B cell (primary cell): ENCODE measurements around the gene CHODL. TPM values are rescaled to one million over a fixed set of nuclear protein-coding genes. Genes with fewer than 3 reads are reported as not detected.

ENCODE experiments used
- ATAC-seq: fragments of 200-7000 bp; cut with Tn5 transposase; one replicate; pipeline ENCODE4 v1.10.0; 2021; ENCODE audit warnings: low read depth, mild to moderate bottlenecking, moderate number of reproducible peaks, moderate library complexity
- CTCF ChIA-PET: fragments of 350-600 bp; sonication (Branson Sonifier 250); formaldehyde crosslinking; loops from one replicate; lab custom pipeline; 2021; ENCODE audit warnings: antibody characterized with exemption, inconsistent platforms; lab: Charles Lee
- POLR2A ChIA-PET: fragments of 350-600 bp; sonication (Branson Sonifier 250); formaldehyde crosslinking; loops from one replicate; lab custom pipeline; 2021; ENCODE audit warnings: antibody characterized with exemption; lab: Charles Lee
- DNase-seq: peaks from one replicate; pipeline ENCODE4 v3.0.0; 2013
- H2AFZ ChIP-seq: 2 replicates; pipeline ENCODE4 v1.6.1; 2012; ENCODE audit warnings: mild to moderate bottlenecking, low read depth, low read length; ENCODE audit not compliant: insufficient read depth, poor library complexity, severe bottlenecking
- H3K27ac ChIP-seq, 2 donors: 1 replicate in 1 of 2; 2 replicates in 1 of 2; pipeline ENCODE4 v1.5.1; 2012 to 2013; ENCODE audit warnings: low read length in 2 of 2, mild to moderate bottlenecking in 2 of 2, moderate library complexity in 1 of 2
- H3K27me3 ChIP-seq, 4 experiments: fragments of 200-600 bp in 1 of 4; sonication (generic) in 1 of 4; replicated peaks in 1 of 4; 1 replicate in 2 of 4; 2 replicates in 2 of 4; pipeline versions ENCODE4 v1.6.1 to v1.7.0; 2013 to 2016; ENCODE audit warnings: low read length in 3 of 4, mild to moderate bottlenecking in 2 of 4, mixed read lengths in 1 of 4, moderate library complexity in 1 of 4; ENCODE audit not compliant: insufficient read depth in 4 of 4, control insufficient read depth in 3 of 4; ENCODE audit errors: control extremely low read depth in 1 of 4
- H3K36me3 ChIP-seq, 2 experiments: replicated peaks in 1 of 2; 1 replicate in 1 of 2; 2 replicates in 1 of 2; pipeline versions ENCODE4 v1.6.1 to v1.7.1; 2013; ENCODE audit warnings: low read length in 1 of 2; ENCODE audit not compliant: insufficient read depth in 2 of 2, control insufficient read depth in 1 of 2; ENCODE audit errors: control extremely low read depth in 1 of 2, extremely low read depth in 1 of 2
- H3K4me1 ChIP-seq, 2 donors: fragments of 200-600 bp in 1 of 2; sonication (generic) in 1 of 2; 1 replicate in 1 of 2; 2 replicates in 1 of 2; pipeline versions ENCODE4 v1.5.1 to v1.6.1; 2013 to 2017; ENCODE audit warnings: low read length in 2 of 2; ENCODE audit not compliant: control insufficient read depth in 2 of 2, insufficient read depth in 2 of 2
- H3K4me2 ChIP-seq: replicated peaks from 2 replicates; pipeline ENCODE3; 2012; ENCODE audit warnings: mild to moderate bottlenecking, low read depth, low read length; ENCODE audit not compliant: poor library complexity, severe bottlenecking
- H3K4me3 ChIP-seq, 5 experiments: fragments of 200-600 bp in 1 of 5; sonication (generic) in 1 of 5; 1 replicate in 3 of 5; 2 replicates in 2 of 5; pipeline versions ENCODE4 v1.5.1 to v1.7.0; 2011 to 2016; ENCODE audit warnings: low read length in 4 of 5, mild to moderate bottlenecking in 4 of 5, low read depth in 2 of 5, control low read depth in 1 of 5, moderate library complexity in 1 of 5; ENCODE audit not compliant: insufficient read depth in 1 of 5; ENCODE audit errors: control extremely low read depth in 1 of 5, extremely low read depth in 1 of 5
- H3K79me2 ChIP-seq: fragments of 200-600 bp; sonication (generic); one replicate; pipeline ENCODE4 v1.6.0; 2016; ENCODE audit warnings: low read length; ENCODE audit not compliant: control insufficient read depth, insufficient read depth
- H3K9ac ChIP-seq: fragments of 200-600 bp; sonication (generic); 2 replicates; pipeline ENCODE4 v1.6.1; 2017; ENCODE audit warnings: mild to moderate bottlenecking, low read length, moderate library complexity
- H3K9me3 ChIP-seq, 3 donors: one replicate each; pipeline versions ENCODE4 v1.6.1 to v1.7.1; 2013; ENCODE audit warnings: low read length in 2 of 3; ENCODE audit not compliant: control insufficient read depth in 2 of 3, insufficient read depth in 1 of 3; ENCODE audit errors: control extremely low read depth in 1 of 3
- H4K20me1 ChIP-seq: 2 replicates; pipeline ENCODE4 v1.6.0; 2012; ENCODE audit warnings: mild to moderate bottlenecking, low read length; ENCODE audit not compliant: insufficient read depth, control insufficient read depth, poor library complexity, severe bottlenecking
- H3K27ac Mint-ChIP-seq: one replicate; pipeline ENCODE4 v1.8.0; 2021; ENCODE audit warnings: mixed read lengths
- H3K27me3 Mint-ChIP-seq: one replicate; pipeline ENCODE4 v1.8.0; 2021; ENCODE audit warnings: mixed read lengths
- H3K4me1 Mint-ChIP-seq: one replicate; pipeline ENCODE4 v1.8.0; 2021; ENCODE audit warnings: mixed read lengths
- H3K4me3 Mint-ChIP-seq: one replicate; pipeline ENCODE4 v1.8.0; 2021; ENCODE audit warnings: mixed read lengths
- H3K9me3 Mint-ChIP-seq: one replicate; pipeline ENCODE4 v1.8.0; 2022; ENCODE audit warnings: mixed read lengths; ENCODE audit not compliant: insufficient read depth
- EZH2 ChIP-seq: IDR thresholded peaks from 2 replicates; pipeline ENCODE4 v1.6.1; 2012; ENCODE audit warnings: borderline replicate concordance, low read depth, mild to moderate bottlenecking, moderate library complexity, low read length; ENCODE audit not compliant: insufficient read depth, poor library complexity, severe bottlenecking
- WGBS: methylation state at CpG from one replicate; pipeline ENCODE4 v1.1.5; 2013; ENCODE audit warnings: missing lambda C conversion rate; ENCODE audit not compliant: insufficient coverage; 5-methylcytosine and 5-hydroxymethylcytosine counted together
- intact Hi-C: fragments of 100-400 bp; cut with micrococcal nuclease; formaldehyde crosslinking; loops from one replicate; pipeline ENCODE4 v1.10.0; 2022
- polyA plus RNA-seq: library from polyadenylated mRNA; depleted of rRNA; stranded (reverse); fragments of >200 nt; gene quantifications from 2 replicates; pipeline ENCODE4 v1.2.3, GENCODE V29; 2012
- total RNA-seq, 2 donors: library from RNA; stranded (reverse); fragments of 120-200 nt in 1 of 2; gene quantifications; 1 replicate in 1 of 2; 2 replicates in 1 of 2; pipeline versions ENCODE4 v1.2.3 to v1.2.4, GENCODE V29; 2013 to 2022
- TF ChIP-seq, protein P1 (sequence below): fragments of 200-600 bp; IDR thresholded peaks from one replicate; pipeline ENCODE4 v1.8.0; 2022; ENCODE audit warnings: antibody characterized with exemption, mild to moderate bottlenecking

CHODL gene
- total and polyA plus RNA-seq, 2 donors (not counting 1 experiment from before 2014, with no cell fraction given) = 0.04 to 0.20 TPM

DNA sequence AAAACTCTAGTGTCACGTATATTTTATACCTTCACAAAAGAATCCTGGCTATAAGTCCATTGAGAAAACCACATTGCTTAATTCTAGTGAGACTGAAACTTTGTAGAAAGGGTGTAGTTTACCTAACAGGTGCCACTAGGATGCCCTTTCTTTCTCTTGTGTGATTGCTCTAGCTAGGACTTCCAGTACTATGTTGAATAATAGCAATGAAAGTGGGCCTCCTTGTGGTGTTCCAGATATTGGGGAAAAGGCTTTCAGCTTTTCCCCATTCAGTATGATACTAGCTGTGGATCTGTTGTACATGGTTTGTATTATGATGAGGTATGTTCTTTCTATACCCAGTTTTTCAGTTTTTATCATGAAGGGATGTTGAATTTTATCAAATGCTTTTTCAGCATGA lies 39.7 kb upstream of the CHODL start:
- Mint-ChIP-seq H3K27me3 (no peaks in the 10 kb centered on the region), H3K4me1 (no peaks in the 10 kb centered on the region), H3K4me3 (no peak overlapping the region), H3K27ac (no peak overlapping the region), H3K9me3 (peaks cover 8% of the 10 kb centered on the region)
- ChIA-PET POLR2A (no interaction called here), CTCF (no interaction called here)
- Histone ChIP-seq H3K4me1 (no peaks in the 10 kb centered on the region), H3K36me3 (no peaks in the 10 kb centered on the region), H3K9ac (no peak overlapping the region), H2AFZ (no peak overlapping the region), H3K79me2 (no peaks in the 10 kb centered on the region), H3K27me3 (no peaks in the 10 kb centered on the region), H4K20me1 (no peaks in the 10 kb centered on the region), H3K4me3 (no peak overlapping the region), H3K27ac (no peak overlapping the region), H3K4me2 (no peak overlapping the region), H3K9me3 (peaks cover 0 to 11% (median 0%) of the 10 kb centered on the region in 3 donors)
- TF ChIP-seq EZH2 = no peak
- TF ChIP-seq, protein P1, sequence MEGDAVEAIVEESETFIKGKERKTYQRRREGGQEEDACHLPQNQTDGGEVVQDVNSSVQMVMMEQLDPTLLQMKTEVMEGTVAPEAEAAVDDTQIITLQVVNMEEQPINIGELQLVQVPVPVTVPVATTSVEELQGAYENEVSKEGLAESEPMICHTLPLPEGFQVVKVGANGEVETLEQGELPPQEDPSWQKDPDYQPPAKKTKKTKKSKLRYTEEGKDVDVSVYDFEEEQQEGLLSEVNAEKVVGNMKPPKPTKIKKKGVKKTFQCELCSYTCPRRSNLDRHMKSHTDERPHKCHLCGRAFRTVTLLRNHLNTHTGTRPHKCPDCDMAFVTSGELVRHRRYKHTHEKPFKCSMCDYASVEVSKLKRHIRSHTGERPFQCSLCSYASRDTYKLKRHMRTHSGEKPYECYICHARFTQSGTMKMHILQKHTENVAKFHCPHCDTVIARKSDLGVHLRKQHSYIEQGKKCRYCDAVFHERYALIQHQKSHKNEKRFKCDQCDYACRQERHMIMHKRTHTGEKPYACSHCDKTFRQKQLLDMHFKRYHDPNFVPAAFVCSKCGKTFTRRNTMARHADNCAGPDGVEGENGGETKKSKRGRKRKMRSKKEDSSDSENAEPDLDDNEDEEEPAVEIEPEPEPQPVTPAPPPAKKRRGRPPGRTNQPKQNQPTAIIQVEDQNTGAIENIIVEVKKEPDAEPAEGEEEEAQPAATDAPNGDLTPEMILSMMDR = no peak
- ATAC-seq (no peak), DNase-seq (no peak)
- intact Hi-C loops = no loop called here
- WGBS = no CpG with 5 or more reads among the region's 1 CpG

DNA sequence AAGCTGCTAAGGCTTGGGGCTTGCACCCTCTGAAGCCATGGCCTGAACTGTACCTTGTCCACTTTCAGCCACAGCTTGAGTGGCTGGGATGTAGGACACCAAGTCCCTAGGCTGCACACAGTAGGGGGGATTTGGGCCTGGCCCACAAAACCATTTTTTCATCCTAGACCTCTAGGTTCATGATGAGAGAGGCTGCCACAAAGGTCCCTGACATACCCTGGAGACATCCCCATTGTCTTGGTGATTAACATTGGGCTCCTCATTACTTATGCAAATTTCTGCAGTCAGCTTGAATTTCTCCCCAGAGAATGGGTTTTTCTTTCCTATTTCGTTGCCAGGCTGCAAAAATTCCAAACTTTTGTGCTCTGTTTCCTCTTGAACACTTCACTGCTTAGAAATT lies 26.3 kb upstream of the CHODL start:
- no peak overlapping the region for H2AFZ ChIP-seq
- Mint-ChIP-seq H3K9me3 (peaks cover 12% of the 10 kb centered on the region), H3K4me1 (no peaks in the 10 kb centered on the region), H3K27ac (no peak overlapping the region), H3K27me3 (no peaks in the 10 kb centered on the region), H3K4me3 (no peak overlapping the region)
- no peak overlapping the region for H3K4me2 ChIP-seq
- DNase-seq (no peak), ATAC-seq (no peak)
- TF ChIP-seq EZH2 = no peak
- TF ChIP-seq, protein P1 = no peak
- no peaks in the 10 kb centered on the region for H3K79me2 ChIP-seq
- H4K20me1 ChIP-seq = no peaks in the 10 kb centered on the region
- intact Hi-C loops = no loop called here
- H3K9me3 ChIP-seq = peaks cover 1 to 14% (median 3%) of the 10 kb centered on the region in 3 donors
- WGBS = 64% methylated on average over 1 of the region's 1 CpG
- POLR2A ChIA-PET = no interaction called here
- no peak overlapping the region for H3K4me3 ChIP-seq
- H3K9ac ChIP-seq = no peak overlapping the region
- CTCF ChIA-PET = no interaction called here
- no peaks in the 10 kb centered on the region for H3K4me1 ChIP-seq
- H3K27me3 ChIP-seq = no peaks in the 10 kb centered on the region
- H3K27ac ChIP-seq = no peak overlapping the region
- no peaks in the 10 kb centered on the region for H3K36me3 ChIP-seq
